A673 (cell line): Measurements from ENCODE around the gene CHRNA4. TPM values are rescaled to one million over a fixed set of nuclear protein-coding genes. Genes with fewer than 3 reads are reported as not detected.

Experiments used
- BruUV-seq: library from RNA; stranded (reverse); fragments of 400-500 nt; replicated peaks from 2 replicates; lab custom pipeline; 2021; lab: Mats Ljungman, UMichigan
- CTCF ChIA-PET: fragments of 300-600 bp; sonication (Branson Sonifier 250); formaldehyde crosslinking; loops from one replicate; lab custom pipeline; 2022; ENCODE audit warnings: antibody characterized with exemption; lab: Charles Lee
- POLR2A ChIA-PET: fragments of 300-600 bp; sonication (Branson Sonifier 250); formaldehyde crosslinking; loops from one replicate; lab custom pipeline; 2022; ENCODE audit warnings: antibody characterized with exemption; ENCODE audit not compliant: low non-redundant PET; lab: Charles Lee
- DNase-seq: peaks from one replicate; pipeline ENCODE4 v3.0.0-alpha.2; 2015; ENCODE audit warnings: low spot score
- H3K27ac ChIP-seq: fragments of 200-600 bp; sonication (generic); 2 replicates; pipeline ENCODE4 v1.5.1; 2016; ENCODE audit warnings: mixed run types, low read depth, mild to moderate bottlenecking, mixed read lengths, antibody characterized with exemption, low read length; ENCODE audit not compliant: poor library complexity, severe bottlenecking
- H3K27me3 ChIP-seq: fragments of 200-600 bp; sonication (generic); replicated peaks from 2 replicates; pipeline ENCODE4 v1.6.1; 2017; ENCODE audit warnings: mixed run types, low read depth, mild to moderate bottlenecking, mixed read lengths, antibody characterized with exemption, low read length; ENCODE audit not compliant: insufficient read depth, poor library complexity
- H3K36me3 ChIP-seq: fragments of 200-600 bp; sonication (generic); 2 replicates; pipeline ENCODE4 v1.6.1; 2016; ENCODE audit warnings: mixed run types, mild to moderate bottlenecking, mixed read lengths, antibody characterized with exemption, low read length; ENCODE audit not compliant: insufficient read depth, poor library complexity, severe bottlenecking
- H3K4me1 ChIP-seq: fragments of 200-600 bp; sonication (generic); 2 replicates; pipeline ENCODE4 v1.6.1; 2017; ENCODE audit warnings: mixed run types, mild to moderate bottlenecking, mixed read lengths, antibody characterized with exemption, low read length; ENCODE audit not compliant: insufficient read depth, poor library complexity, severe bottlenecking
- H3K4me3 ChIP-seq: fragments of 200-600 bp; sonication (generic); 2 replicates; pipeline ENCODE4 v1.5.1; 2016; ENCODE audit warnings: low read depth, mixed run types, mild to moderate bottlenecking, mixed read lengths, low read length; ENCODE audit not compliant: poor library complexity, severe bottlenecking
- H3K9me3 ChIP-seq: fragments of 200-600 bp; sonication (generic); 2 replicates; pipeline ENCODE4 v1.6.1; 2016; ENCODE audit warnings: mixed run types, low read depth, mild to moderate bottlenecking, mixed read lengths, antibody characterized with exemption, low read length; ENCODE audit not compliant: poor library complexity, severe bottlenecking
- CTCF ChIP-seq: fragments of 300-800, 200-600 bp; sonication (generic); conservative IDR thresholded peaks from 2 replicates; pipeline ENCODE4 v1.5.1; 2017; ENCODE audit warnings: low read depth, mild to moderate bottlenecking, antibody characterized with exemption, low read length, moderate library complexity, mixed read lengths
- EZH2 ChIP-seq: fragments of 200-600 bp; sonication (generic); IDR thresholded peaks from 2 replicates; pipeline ENCODE4 v1.6.1; 2017; ENCODE audit warnings: borderline replicate concordance, low read depth, mild to moderate bottlenecking, mixed read lengths, antibody characterized with exemption, low read length; ENCODE audit not compliant: poor library complexity, severe bottlenecking
- intact Hi-C: fragments of 100-400 bp; cut with micrococcal nuclease; formaldehyde crosslinking; loops from one replicate; pipeline ENCODE4 v1.10.0; 2022; ENCODE audit not compliant: unreplicated experiment
- total RNA-seq: library from RNA; stranded (reverse); gene quantifications from 2 replicates; pipeline ENCODE4 v1.2.3, GENCODE V29; 2021

CHRNA4 gene
- total RNA-seq, 1 experiment from 2014 or later: 0.26 TPM

- Histone ChIP-seq H3K4me1 (no peaks in the 10 kb centered on the region), H3K36me3 (no peaks in the 10 kb centered on the region), H3K27me3 (no peaks in the 10 kb centered on the region), H3K9me3 (no peaks in the 10 kb centered on the region), H3K4me3 (no peak overlapping the region), H3K27ac (no peak overlapping the region)
- ChIA-PET POLR2A (no interaction called here), CTCF (no interaction called here)
- no peak for TF ChIP-seq EZH2
- no peak for TF ChIP-seq CTCF
- intact Hi-C loops: no loop called here
- BruUV-seq: no TSS peak
- no peak for DNase-seq
Measured at GRCh38 chr20:63322146-63322932, 38.8 kb downstream of the CHRNA4 start.

DNA sequence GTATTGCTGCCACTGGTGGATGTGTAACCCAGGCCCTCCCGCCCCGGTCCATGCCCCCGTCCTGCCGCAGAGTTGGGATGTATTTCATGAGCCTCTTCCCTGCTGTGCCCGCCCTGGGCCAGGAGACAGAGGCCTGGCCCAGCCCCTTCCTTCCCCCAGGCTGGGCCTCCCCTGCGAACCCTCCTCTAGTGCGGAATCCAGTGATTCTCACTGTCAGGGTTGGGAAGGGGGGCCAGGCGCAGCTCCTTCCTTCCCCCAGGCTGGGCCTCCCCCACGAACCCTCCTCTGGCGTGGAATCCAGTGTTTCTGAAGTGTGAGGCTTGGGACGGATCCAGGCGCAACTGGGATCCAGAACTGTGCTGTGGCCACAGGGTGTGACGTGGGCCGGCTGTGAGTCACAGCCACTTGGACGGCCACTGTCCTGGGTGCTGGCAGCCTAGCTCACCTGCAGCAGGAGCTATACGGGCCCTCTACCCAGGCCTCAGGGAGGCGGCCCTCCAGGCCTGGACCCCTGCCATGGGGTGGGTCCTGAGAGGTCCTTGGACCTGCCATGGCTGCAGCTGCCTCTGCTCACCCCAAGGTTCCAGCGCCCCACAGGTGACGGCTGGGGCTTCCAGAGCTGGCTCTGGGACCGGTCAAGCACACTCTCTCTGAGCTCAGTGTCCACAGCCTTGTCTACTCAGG is 39.9 kb downstream of the CHRNA4 start:
- no peak overlapping the region for H3K4me3 ChIP-seq
- no peak overlapping the region for H3K27ac ChIP-seq
- H3K4me1 ChIP-seq: no peaks in the 10 kb centered on the region
- BruUV-seq: no TSS peak
- H3K9me3 ChIP-seq: no peaks in the 10 kb centered on the region
- ChIA-PET POLR2A (no interaction called here), CTCF (no interaction called here)
- H3K36me3 ChIP-seq: no peaks in the 10 kb centered on the region
- no peak for DNase-seq
- TF ChIP-seq CTCF: no peak
- TF ChIP-seq EZH2: no peak
- H3K27me3 ChIP-seq: no peaks in the 10 kb centered on the region
- intact Hi-C loops: no loop called here

GRCh38 chr20:63320616-63321147 is 40.5 kb downstream of the CHRNA4 start:
- no TSS peak for BruUV-seq
- no peak for TF ChIP-seq CTCF
- no peak for TF ChIP-seq EZH2

More at GRCh38 chr20:63320616-63321147, 40.5 kb downstream of the CHRNA4 start:
- H3K4me3 ChIP-seq: no peak overlapping the region
- H3K36me3 ChIP-seq: no peaks in the 10 kb centered on the region
- ChIA-PET POLR2A (no interaction called here), CTCF (no interaction called here)
- no peaks in the 10 kb centered on the region for H3K27me3 ChIP-seq
- no peaks in the 10 kb centered on the region for H3K4me1 ChIP-seq
- intact Hi-C loops: no loop called here
- no peak for DNase-seq
- H3K27ac ChIP-seq: no peak overlapping the region
- no peaks in the 10 kb centered on the region for H3K9me3 ChIP-seq
